ENCODE data around the gene ZNF189.
"Not testable (repeated sequence)": the region's sequence is repeated elsewhere in the genome, so short reads cannot be mapped to it uniquely, and the experiment has no call there.

The ZNF189 gene

DNA sequence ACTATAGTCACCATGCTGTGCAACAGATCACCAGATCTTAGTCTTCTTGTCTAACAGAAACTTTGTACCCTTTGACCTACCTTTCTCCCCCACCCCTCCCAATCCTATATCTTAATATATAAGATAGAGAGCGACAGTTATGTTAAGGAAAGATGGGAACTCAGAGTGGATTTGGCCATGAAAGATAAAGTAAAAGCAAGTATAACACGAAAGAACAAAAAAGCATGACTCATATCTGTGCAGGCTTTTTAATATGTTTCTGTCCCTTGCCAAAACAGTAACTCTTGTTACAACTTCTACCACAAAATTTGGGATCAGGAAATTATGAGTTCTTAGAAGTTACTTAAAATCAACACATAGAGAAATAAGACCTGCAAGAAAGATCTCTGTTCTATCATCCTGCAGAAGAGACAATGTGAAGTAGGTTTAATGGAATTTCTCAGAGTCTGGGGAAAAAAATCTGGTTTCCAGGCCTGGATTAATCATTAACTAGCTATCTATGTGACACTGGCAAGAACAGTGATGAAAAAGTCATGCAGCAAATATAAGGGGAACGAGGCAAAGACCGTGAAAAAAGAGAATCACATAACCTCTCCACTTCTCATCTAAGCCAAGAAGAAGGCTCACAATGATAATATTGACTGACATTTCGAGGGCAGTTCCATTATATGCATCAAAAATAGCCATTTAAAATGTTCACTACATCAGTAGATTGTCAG lies 32.5 kb upstream of the ZNF189 start:
- in situ Hi-C loops (cut with HindIII; ENCODE audit: low pct_unique_long_range_greater_than_20kb, low sequenced_read_pairs) = no loop called here
- TF ChIP-seq JUND (IDR thresholded peaks at IDR 0.05; ENCODE audit: low read depth) = no peak
- no peak for DNase-seq (ENCODE audit: low read depth in 1 of 2, low spot score in 1 of 2)

DNA sequence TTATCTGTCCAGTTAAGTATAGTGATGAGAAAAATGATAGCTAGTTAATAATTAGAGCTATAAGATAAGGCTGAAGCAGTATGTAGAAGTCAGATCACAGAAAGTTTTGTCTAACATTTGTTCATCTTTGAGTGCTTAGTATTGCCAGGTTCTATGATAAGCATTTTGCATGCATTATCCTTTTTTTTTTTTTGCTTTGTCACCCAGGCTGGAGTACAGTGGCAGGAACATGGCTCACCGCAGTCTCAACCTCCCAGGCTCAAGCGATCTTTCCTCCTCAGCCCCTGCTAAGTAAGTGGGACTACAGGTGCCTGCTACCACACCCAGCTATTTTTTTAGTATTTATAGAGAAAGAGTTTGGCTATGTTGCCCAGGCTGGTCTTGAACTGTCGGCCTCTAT lies 31.3 kb upstream of the ZNF189 start:
- TF ChIP-seq JUND (IDR thresholded peaks at IDR 0.05; ENCODE audit: low read depth) = no peak
- in situ Hi-C loops (cut with HindIII; ENCODE audit: low pct_unique_long_range_greater_than_20kb, low sequenced_read_pairs) = no loop called here
- no peak for DNase-seq (ENCODE audit: low read depth in 1 of 2, low spot score in 1 of 2)

DNA sequence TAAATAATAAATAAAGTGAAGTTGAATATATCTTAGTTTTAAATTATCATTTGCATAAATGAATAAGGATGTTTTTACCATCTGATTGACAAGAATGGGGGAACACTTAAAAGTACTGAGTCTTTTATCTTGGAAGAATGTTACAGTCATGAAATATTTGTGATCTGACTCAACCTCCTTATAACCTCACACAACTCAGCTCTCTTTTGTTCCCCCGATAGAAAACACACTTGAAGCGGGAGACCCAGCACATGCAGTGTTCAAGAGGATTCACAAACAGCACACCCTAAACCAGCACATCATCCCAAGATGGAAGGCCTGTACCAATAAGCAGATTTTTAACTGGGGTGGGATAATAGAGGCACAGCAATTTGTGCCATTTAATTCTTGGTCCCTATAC lies 29.4 kb upstream of the ZNF189 start:
- TF ChIP-seq JUND (IDR thresholded peaks at IDR 0.05; ENCODE audit: low read depth) = no peak
- in situ Hi-C loops (cut with HindIII; ENCODE audit: low pct_unique_long_range_greater_than_20kb, low sequenced_read_pairs) = no loop called here
- no peak for DNase-seq (ENCODE audit: low read depth in 1 of 2, low spot score in 1 of 2)

DNA sequence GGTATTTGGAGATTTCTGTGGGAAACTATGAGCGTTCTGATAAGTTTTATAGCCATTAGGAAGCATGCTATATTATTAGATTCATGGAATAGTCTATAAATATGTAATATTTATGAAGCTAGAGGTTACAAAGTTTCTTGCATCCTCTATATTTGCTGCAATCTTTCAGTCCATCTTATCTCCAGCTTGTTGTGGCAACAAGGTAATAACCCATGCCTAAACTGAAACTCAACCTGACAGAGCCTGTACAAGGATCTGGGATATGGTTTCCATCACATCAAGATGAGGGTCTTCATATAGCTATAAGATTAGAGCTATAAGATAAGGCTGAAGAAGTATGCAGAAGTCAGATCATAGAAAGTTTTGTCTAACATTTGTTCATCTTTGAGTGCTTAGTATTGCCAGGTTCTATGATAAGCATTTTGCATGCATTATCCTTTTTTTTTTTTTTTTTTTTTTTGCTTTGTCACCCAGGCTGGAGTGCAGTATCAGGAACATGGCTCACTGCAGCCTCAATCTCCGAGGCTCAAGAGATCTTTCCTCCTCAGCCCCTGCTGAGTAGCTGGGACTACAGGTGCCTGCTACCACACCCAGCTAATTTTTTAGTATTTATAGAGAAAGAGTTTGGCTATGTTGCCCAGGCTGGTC lies 28.6 kb upstream of the ZNF189 start:
- in situ Hi-C loops (cut with HindIII; ENCODE audit: low pct_unique_long_range_greater_than_20kb, low sequenced_read_pairs) = no loop called here
- no peak for DNase-seq (ENCODE audit: low read depth in 1 of 2, low spot score in 1 of 2)
- no peak for TF ChIP-seq JUND (IDR thresholded peaks at IDR 0.05; ENCODE audit: low read depth)

DNA sequence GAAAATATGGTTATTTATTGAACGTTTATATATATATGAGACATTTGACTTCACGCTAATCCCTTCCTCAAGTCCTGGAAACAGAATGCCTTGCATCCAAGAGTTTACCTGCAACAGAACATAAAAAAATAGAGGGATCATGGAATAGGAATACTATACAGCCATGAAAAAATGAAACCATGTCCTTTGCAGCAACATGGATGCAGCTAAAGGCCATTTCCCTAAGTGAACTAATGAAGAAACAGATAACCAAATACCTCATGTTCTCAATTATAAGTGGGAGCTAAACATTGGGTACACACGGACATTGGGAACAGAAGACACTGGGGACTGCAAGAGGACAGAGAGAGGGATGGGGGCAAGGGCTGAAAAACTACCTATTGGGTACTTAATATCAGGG lies 26.8 kb upstream of the ZNF189 start:
- no peak for TF ChIP-seq JUND (IDR thresholded peaks at IDR 0.05; ENCODE audit: low read depth)
- DNase-seq (ENCODE audit: low read depth in 1 of 2, low spot score in 1 of 2) = no peak
- in situ Hi-C loops (cut with HindIII; ENCODE audit: low pct_unique_long_range_greater_than_20kb, low sequenced_read_pairs) = no loop called here

DNA sequence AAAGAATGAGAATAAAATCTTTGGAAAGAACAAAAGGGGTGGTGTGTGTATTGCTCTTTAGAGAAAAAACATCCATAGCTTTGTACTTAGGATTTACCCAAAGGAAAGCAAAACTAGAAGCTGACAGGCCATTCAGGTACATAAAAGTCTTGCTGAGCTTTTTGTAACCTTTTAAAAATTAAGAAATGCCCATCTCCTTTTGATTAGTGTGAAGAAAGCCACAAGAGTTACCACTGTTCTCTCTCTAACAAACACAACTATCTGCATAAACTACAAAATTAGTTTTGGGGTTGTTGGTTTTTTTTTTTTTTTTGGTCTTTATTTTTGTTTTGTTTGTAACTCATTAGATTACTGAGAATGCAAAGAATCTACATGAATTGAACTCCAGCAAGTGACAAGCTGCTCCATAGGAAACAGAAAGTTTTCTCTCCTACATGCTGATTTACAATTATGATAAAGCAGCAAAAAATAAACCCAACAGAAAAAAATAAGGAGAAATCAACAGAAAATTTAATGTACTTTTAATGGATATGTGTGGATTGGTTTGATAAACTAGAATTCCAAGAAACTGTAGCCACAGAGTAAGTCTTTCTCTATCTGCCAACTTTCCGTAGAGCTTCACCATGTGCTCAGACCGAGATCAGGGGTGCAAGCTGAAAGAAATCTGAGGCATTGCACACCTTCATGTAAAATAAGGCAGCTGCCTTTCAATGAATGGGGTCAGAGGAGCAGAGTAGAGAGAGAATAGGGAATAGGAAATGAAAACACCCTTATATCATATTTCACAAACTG lies 26.1 kb upstream of the ZNF189 start:
- DNase-seq (ENCODE audit: low read depth in 1 of 2, low spot score in 1 of 2) = no peak
- in situ Hi-C loops (cut with HindIII; ENCODE audit: low pct_unique_long_range_greater_than_20kb, low sequenced_read_pairs) = no loop called here
- TF ChIP-seq JUND (IDR thresholded peaks at IDR 0.05; ENCODE audit: low read depth) = no peak

DNA sequence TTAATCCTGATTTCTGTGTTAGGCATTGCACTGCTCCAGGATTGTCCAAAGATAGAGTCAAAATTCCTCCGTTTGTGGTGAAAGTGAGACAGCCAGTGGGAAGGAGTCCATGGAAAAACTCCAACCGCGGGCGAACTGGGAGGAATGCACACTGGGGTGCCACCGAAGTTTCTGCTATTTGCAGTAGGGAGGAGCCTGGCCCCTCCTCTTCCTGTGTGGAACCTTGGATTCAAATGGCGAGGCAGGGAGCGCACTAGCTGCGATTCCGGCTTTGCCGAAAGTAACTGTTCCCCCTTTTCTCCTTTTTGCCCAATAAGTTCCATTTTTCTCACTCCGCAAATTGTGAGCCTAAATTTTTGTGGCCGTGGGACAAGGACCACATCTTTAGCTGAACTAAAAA lies 23.1 kb upstream of the ZNF189 start:
- in situ Hi-C loops (cut with HindIII; ENCODE audit: low pct_unique_long_range_greater_than_20kb, low sequenced_read_pairs) = no loop called here
- peak in 1 of 2 experiments; percentile 37 for DNase-seq (ENCODE audit: low read depth in 1 of 2, low spot score in 1 of 2)
- no peak for TF ChIP-seq JUND (IDR thresholded peaks at IDR 0.05; ENCODE audit: low read depth)

DNA sequence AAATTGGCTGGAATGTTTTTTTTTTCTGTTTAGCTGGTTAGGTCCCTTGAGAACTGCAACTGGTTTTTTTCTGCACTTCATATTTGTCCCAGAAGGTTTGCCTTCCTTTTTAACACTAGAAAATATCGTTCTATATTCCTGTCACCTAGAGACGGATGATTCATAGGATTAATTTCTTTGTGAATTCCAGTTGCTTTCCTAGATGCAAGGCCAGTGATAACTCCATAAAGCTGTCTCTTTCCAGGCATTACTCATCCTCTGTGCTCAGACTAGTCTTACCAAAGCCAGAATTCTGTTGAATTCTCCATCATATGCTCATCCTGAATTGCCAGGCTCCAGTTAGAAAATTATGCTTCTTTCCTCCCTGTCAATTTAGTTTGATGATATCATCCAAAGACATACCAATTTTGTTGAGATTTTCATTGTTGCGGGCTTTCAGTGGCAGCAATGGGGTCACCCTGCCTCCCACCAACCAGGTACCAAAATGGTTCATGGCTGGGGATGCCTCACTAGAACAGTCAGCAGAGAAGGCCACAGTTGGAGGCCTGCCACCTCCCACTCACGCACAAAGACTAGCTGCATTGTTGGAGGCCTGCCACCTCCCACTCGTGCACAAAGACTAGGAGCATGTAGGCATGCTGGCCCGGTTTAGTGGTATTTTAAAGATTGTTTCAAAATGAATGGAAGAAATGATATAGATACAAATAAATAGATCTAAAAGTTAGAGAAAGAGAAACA lies 22.4 kb upstream of the ZNF189 start:
- no peak for TF ChIP-seq JUND (IDR thresholded peaks at IDR 0.05; ENCODE audit: low read depth)
- DNase-seq (ENCODE audit: low read depth in 1 of 2, low spot score in 1 of 2) = no peak
- in situ Hi-C loops (cut with HindIII; ENCODE audit: low pct_unique_long_range_greater_than_20kb, low sequenced_read_pairs) = no loop called here

DNA sequence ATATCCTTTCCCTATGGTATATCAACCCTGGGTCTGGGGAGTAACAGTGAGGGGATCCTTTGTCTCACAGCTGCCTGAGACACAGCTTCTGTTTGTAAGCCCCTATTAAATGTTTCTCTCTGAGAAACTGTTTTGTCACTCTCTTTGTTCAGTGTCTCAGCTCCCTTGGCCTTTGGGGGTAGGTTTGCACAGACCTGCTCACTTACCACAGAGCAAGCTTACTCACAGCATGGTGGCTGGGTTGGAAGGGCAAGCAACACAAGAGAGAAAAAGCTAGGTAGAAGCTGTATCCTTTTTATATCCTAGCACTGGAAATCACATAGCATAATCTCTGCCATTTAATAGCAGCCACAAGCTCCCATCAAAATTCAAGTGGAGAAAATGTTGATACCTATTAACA lies 18.4 kb upstream of the ZNF189 start:
- no peak for TF ChIP-seq JUND (IDR thresholded peaks at IDR 0.05; ENCODE audit: low read depth)

DNA sequence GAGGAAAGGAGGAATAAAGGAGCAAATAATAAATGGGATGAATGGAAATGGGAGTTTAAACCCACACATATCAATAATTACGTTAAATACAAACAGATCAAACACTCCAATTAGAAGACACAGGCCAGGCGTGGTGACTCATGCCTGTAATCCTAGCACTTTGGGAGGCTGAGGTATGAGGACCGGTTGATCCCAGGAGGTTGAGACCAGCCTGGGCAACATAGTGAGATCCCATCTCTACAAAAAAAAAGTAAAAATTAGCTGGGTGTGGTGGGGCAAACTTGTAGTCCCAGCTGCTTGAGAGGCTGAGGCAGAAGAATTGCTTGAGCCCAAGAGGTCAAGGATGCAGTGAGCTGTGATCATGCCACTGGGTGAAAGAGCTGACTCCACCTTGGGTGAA lies 17.5 kb upstream of the ZNF189 start:
- TF ChIP-seq JUND (IDR thresholded peaks at IDR 0.05; ENCODE audit: low read depth) = no peak
- no peak for DNase-seq (ENCODE audit: low read depth in 1 of 2, low spot score in 1 of 2)
- in situ Hi-C loops (cut with HindIII; ENCODE audit: low pct_unique_long_range_greater_than_20kb, low sequenced_read_pairs) = no loop called here

More for the DNA sequence above, 18.4 kb upstream of the ZNF189 start:
- in situ Hi-C loops (cut with HindIII; ENCODE audit: low pct_unique_long_range_greater_than_20kb, low sequenced_read_pairs) = no loop called here
- no peak for DNase-seq (ENCODE audit: low read depth in 1 of 2, low spot score in 1 of 2)

DNA sequence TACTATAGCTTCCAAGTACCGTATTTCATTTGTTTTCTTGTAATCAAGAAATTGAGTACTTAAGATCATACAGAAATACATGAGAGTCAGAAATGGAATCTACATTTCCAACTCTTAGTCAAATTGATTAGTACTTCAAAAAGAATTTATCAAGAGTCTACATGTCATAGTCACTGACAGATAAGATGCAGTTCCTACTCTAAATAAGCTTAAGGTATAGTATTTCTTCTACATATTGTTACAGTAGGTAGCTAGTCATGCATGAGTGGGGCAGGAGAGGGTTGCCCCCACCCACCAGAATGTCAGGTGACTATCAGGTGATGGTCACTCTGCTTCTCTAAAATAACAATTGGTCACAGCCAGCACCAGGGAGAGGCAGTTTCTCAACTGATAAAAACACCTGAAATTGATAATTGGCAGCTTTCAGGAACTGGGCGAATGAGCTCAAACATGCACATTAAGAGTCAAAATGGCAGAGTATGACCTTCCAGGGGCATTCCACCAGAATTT lies 16.8 kb upstream of the ZNF189 start:
- in situ Hi-C loops (cut with HindIII; ENCODE audit: low pct_unique_long_range_greater_than_20kb, low sequenced_read_pairs) = no loop called here
- TF ChIP-seq JUND (IDR thresholded peaks at IDR 0.05; ENCODE audit: low read depth) = no peak
- DNase-seq (ENCODE audit: low read depth in 1 of 2, low spot score in 1 of 2) = no peak

DNA sequence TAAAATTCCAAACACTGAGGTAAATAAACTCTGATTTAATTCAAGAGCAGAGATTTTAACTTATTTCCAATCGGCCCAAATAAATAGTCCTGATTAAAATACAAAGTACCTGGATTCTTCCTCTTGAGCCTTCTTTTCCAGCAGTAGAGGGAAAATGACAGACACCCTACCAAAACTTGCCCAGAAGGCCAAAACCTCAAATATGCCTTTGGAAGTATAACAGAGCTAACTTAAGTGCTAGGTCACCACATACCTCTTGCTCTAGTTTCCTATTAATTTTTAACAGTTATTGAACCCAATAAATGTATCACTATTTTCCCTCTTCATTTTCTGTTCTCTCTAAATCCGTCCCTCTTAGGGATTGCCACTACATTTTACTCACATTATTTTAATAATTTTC lies 15.3 kb upstream of the ZNF189 start:
- TF ChIP-seq JUND (IDR thresholded peaks at IDR 0.05; ENCODE audit: low read depth) = no peak
- no peak for DNase-seq (ENCODE audit: low read depth in 1 of 2, low spot score in 1 of 2)
- in situ Hi-C loops (cut with HindIII; ENCODE audit: low pct_unique_long_range_greater_than_20kb, low sequenced_read_pairs) = no loop called here

DNA sequence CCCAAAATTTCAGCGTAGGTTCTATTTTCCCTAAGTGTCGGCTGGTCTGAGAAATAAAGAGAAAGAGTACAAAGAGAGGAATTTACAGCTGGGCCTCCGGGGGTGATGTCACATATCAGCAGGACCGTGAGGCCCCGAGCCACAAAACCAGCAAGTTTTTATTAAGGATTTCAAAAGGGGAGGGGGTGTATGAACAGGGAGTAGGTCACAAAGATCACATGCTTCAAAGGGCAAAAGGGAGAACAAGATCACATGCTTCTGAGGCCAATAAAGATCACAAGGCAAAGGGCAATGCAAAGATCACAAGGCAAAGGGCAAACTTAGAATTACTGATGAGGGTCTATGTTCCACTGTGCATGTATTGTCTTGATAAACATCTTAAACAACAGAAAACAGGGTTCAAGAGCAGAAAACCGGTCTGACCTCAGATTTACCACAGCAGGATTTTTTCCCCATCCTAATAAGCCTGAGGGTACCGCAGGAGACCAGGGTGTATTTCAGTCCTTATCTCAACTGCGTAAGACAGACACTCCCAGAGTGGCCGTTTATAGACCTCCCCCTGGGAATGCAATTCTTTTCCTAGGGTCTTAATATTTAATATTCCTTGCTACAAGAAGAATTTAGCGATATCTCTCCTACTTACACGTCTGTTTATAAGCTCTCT lies 13.6 kb upstream of the ZNF189 start, which contains the start of gene BAAT:
Gene BAAT, minus strand, starts transcription at position 134 of the 664 bp plus-strand sequence. CDS start 13,602 bp downstream, outside the sequence.
- DNase-seq (ENCODE audit: low read depth in 1 of 2, low spot score in 1 of 2); in situ Hi-C loops (cut with HindIII; ENCODE audit: low pct_unique_long_range_greater_than_20kb, low sequenced_read_pairs): not testable (repeated sequence)
